AG04450 (cell line): Measurements from ENCODE around the gene TCF21. TPM values are rescaled to one million over a fixed set of nuclear protein-coding genes. Genes with fewer than 3 reads are reported as not detected.

Experiments used
- CTCF ChIA-PET: fragments of 300-600, 350-600 bp; formaldehyde crosslinking; extraction: SDS; loops from one replicate; lab custom pipeline; 2022; ENCODE audit warnings: antibody characterized with exemption, inconsistent platforms; lab: Charles Lee
- POLR2A ChIA-PET: fragments of 350-600 bp; formaldehyde crosslinking; extraction: SDS; loops from one replicate; lab custom pipeline; 2021; ENCODE audit warnings: antibody characterized with exemption, inconsistent platforms; lab: Yijun Ruan, JAX
- DNase-seq: peaks from one replicate; pipeline ENCODE4 v3.0.0-alpha.2; 2011; ENCODE audit warnings: low read depth, low spot score
- H3K27ac ChIP-seq: one replicate; pipeline ENCODE4 v1.5.1; 2012; ENCODE audit warnings: low read depth, low read length, control low read depth
- H3K27me3 ChIP-seq: one replicate; pipeline ENCODE4 v1.6.0; 2012; ENCODE audit warnings: low read length; ENCODE audit not compliant: control insufficient read depth, insufficient read depth
- H3K4me3 ChIP-seq: 2 replicates; pipeline ENCODE4 v1.5.1; 2011; ENCODE audit warnings: mild to moderate bottlenecking, low read depth, low read length, control low read depth
- H3K9me3 ChIP-seq: 2 replicates; pipeline ENCODE4 v1.5.1; 2012; ENCODE audit warnings: low read length; ENCODE audit not compliant: control insufficient read depth, insufficient read depth
- CTCF ChIP-seq: IDR thresholded peaks from 2 replicates; pipeline ENCODE4 v1.5.1; 2011; ENCODE audit warnings: low read depth, low read length, control low read depth, inconsistent platforms
- polyA plus RNA-seq: library from polyadenylated mRNA; depleted of rRNA; stranded (reverse); fragments of >200 nt; gene quantifications from 2 replicates; pipeline ENCODE4 v1.2.3, GENCODE V29; 2011

The TCF21 gene
- polyA plus RNA-seq, 1 experiment = 30.7 TPM

GRCh38 chr6:133894369-133894768 is 5.5 kb downstream of the TCF21 start:
- no peak for TF ChIP-seq CTCF
- CTCF ChIA-PET = interaction anchor here (2.4 to 2.7 kb wide), 2 partner anchors 22 to 325 kb away, joined by 11 to 15 read pairs; no protein-coding TSS in a partner anchor

GRCh38 chr6:133894795-133895358 is 6.0 kb downstream of the TCF21 start:
- CTCF ChIA-PET = interaction anchor here (2.4 kb wide), 1 partner anchor 326 kb away, joined by 15 read pairs; no protein-coding TSS in a partner anchor
- POLR2A ChIA-PET = interaction anchor here (1.0 to 2.5 kb wide), 6 partner anchors 12 to 326 kb away, joined by 3 to 9 read pairs (median 4); no protein-coding TSS in a partner anchor
- DNase-seq = peak; percentile 65
- no peak for TF ChIP-seq CTCF
- H3K4me3 ChIP-seq = no peak overlapping the region
- no peak overlapping the region for H3K27ac ChIP-seq
- H3K27me3 ChIP-seq = no peaks in the 10 kb centered on the region
- H3K9me3 ChIP-seq = peaks cover 7% of the 10 kb centered on the region; the same call in 1 of the 2 replicates

More at GRCh38 chr6:133894369-133894768, 5.5 kb downstream of the TCF21 start:
- POLR2A ChIA-PET = interaction anchor here (1.0 to 2.5 kb wide), 3 partner anchors 13 to 325 kb away, joined by 3 to 9 read pairs (median 3); no protein-coding TSS in a partner anchor
- Histone ChIP-seq H3K27ac (no peak overlapping the region), H3K27me3 (no peaks in the 10 kb centered on the region), H3K4me3 (no peak overlapping the region), H3K9me3 (peaks cover 7% of the 10 kb centered on the region; the same call in 1 of the 2 replicates)
- no peak for DNase-seq

- Histone ChIP-seq H3K27me3 (no peaks in the 10 kb centered on the region), H3K9me3 (peaks cover 7% of the 10 kb centered on the region; the same call in 1 of the 2 replicates), H3K27ac (no peak overlapping the region), H3K4me3 (peak overlapping the region; percentile 33)
- peak; percentile 20; the same call in 1 of the 2 replicates for TF ChIP-seq CTCF
- ChIA-PET POLR2A (interaction anchor here (1.0 to 2.5 kb wide), 5 partner anchors 11 to 309 kb away, joined by 3 to 9 read pairs (median 5); no protein-coding TSS in a partner anchor), CTCF (interaction anchor here (2.4 kb wide), 1 partner anchor 326 kb away, joined by 15 read pairs; no protein-coding TSS in a partner anchor)
- no peak for DNase-seq
Observed at GRCh38 chr6:133895573-133896343, 6.8 kb downstream of the TCF21 start.

GRCh38 chr6:133896344-133896721 is 7.4 kb downstream of the TCF21 start:
- H3K27ac ChIP-seq = no peak overlapping the region
- POLR2A ChIA-PET = interaction anchor here (0.6 kb wide), 1 partner anchor 252 kb away, joined by 3 read pairs; no protein-coding TSS in a partner anchor
- no peaks in the 10 kb centered on the region for H3K27me3 ChIP-seq
- H3K4me3 ChIP-seq = no peak overlapping the region
- no peak for TF ChIP-seq CTCF
- CTCF ChIA-PET = interaction anchor here (1.6 kb wide), 1 partner anchor 26 kb away, joined by 5 read pairs; no protein-coding TSS in a partner anchor
- H3K9me3 ChIP-seq = peaks cover 7% of the 10 kb centered on the region; the same call in 1 of the 2 replicates
- no peak for DNase-seq
